GM23248 (cell line): ENCODE measurements around the gene SPPL3. TPM values are rescaled to one million over a fixed set of nuclear protein-coding genes. Genes with fewer than 3 reads are reported as not detected.

ENCODE experiments used
- DNase-seq: peaks from one replicate; pipeline ENCODE4 v3.0.0-alpha.2; 2015
- H2AFZ ChIP-seq: fragments of 200-600 bp; sonication (generic); 2 replicates; pipeline ENCODE4 v1.6.1; 2016; ENCODE audit warnings: antibody characterized with exemption
- H3F3A ChIP-seq: fragments of 200-600 bp; sonication (generic); 2 replicates; pipeline ENCODE4 v1.6.1; 2016; ENCODE audit warnings: mild to moderate bottlenecking, antibody characterized with exemption, mixed run types; ENCODE audit not compliant: insufficient read depth
- H3K27ac ChIP-seq: fragments of 200-600 bp; sonication (generic); 2 replicates; pipeline ENCODE4 v1.5.1; 2016; ENCODE audit warnings: mild to moderate bottlenecking
- H3K27me3 ChIP-seq: fragments of 200-600 bp; sonication (generic); replicated peaks from 2 replicates; pipeline ENCODE4 v1.6.1; 2016; ENCODE audit warnings: mild to moderate bottlenecking; ENCODE audit not compliant: insufficient read depth
- H3K36me3 ChIP-seq: fragments of 200-600 bp; sonication (generic); 2 replicates; pipeline ENCODE4 v1.6.1; 2016; ENCODE audit warnings: low read depth, mild to moderate bottlenecking
- H3K4me1 ChIP-seq: fragments of 200-600 bp; sonication (generic); 2 replicates; pipeline ENCODE4 v1.6.1; 2016; ENCODE audit warnings: mild to moderate bottlenecking; ENCODE audit not compliant: insufficient read depth
- H3K4me2 ChIP-seq: fragments of 200-600 bp; sonication (generic); one replicate; pipeline ENCODE4 v1.6.1; 2016; ENCODE audit warnings: mild to moderate bottlenecking; ENCODE audit not compliant: unreplicated experiment
- H3K4me3 ChIP-seq: fragments of 200-600 bp; sonication (generic); 2 replicates; pipeline ENCODE4 v1.5.1; 2016; ENCODE audit warnings: mild to moderate bottlenecking
- H3K79me2 ChIP-seq: fragments of 200-600 bp; sonication (generic); 2 replicates; pipeline ENCODE4 v1.6.1; 2016; ENCODE audit warnings: mild to moderate bottlenecking; ENCODE audit not compliant: insufficient read depth
- H3K9ac ChIP-seq: fragments of 200-600 bp; sonication (generic); 2 replicates; pipeline ENCODE4 v1.6.1; 2016; ENCODE audit warnings: mild to moderate bottlenecking
- H3K9me2 ChIP-seq: fragments of 200-600 bp; sonication (generic); 2 replicates; pipeline ENCODE4 v1.6.1; 2016; ENCODE audit warnings: mixed run types, mild to moderate bottlenecking, moderate library complexity; ENCODE audit not compliant: insufficient read depth
- H3K9me3 ChIP-seq: fragments of 200-600 bp; sonication (generic); one replicate; pipeline ENCODE4 v1.6.1; 2017; ENCODE audit warnings: low read depth
- H4K20me1 ChIP-seq: fragments of 200-600 bp; sonication (generic); 2 replicates; pipeline ENCODE4 v1.6.0; 2016; ENCODE audit not compliant: insufficient read depth
- EZH2 ChIP-seq: fragments of 200-600 bp; sonication (generic); IDR thresholded peaks from 2 replicates; pipeline ENCODE4 v1.6.1; 2018; ENCODE audit warnings: antibody characterized with exemption, mild to moderate bottlenecking; ENCODE audit not compliant: insufficient read depth, poor library complexity, severe bottlenecking
- EZH2phosphoT487 ChIP-seq: fragments of 200-600 bp; sonication (generic); IDR thresholded peaks from 2 replicates; pipeline ENCODE4 v1.6.1; 2018; ENCODE audit warnings: antibody characterized with exemption, moderate library complexity, mild to moderate bottlenecking, low read depth; ENCODE audit not compliant: insufficient read depth
- WGBS, 2 experiments: methylation state at CpG; one replicate each; pipeline ENCODE4 v1.1.6; 2015 to 2017; ENCODE audit warnings: low lambda C conversion rate in 2 of 2, low coverage in 1 of 2; ENCODE audit errors: missing lambda C conversion rate in 2 of 2; 5-methylcytosine and 5-hydroxymethylcytosine counted together
- in situ Hi-C: fragments of 300-500 bp; cut with MboI; formaldehyde crosslinking; loops from 2 replicates; pipeline ENCODE4 v1.15.0; 2020
- polyA plus RNA-seq: library from polyadenylated mRNA; unstranded; fragments of >200 nt; fragmentation: Nextera tagmentation; extraction: Ambion mirVana; gene quantifications from 2 replicates; pipeline ENCODE4 v1.2.1, GENCODE V29; 2016
- total RNA-seq: library from RNA; depleted of rRNA; stranded (reverse); fragments of >200 nt; shearing (Covaris generic); gene quantifications from 2 replicates; pipeline ENCODE4 v1.2.3, GENCODE V29; 2014

The SPPL3 gene
- total and polyA plus RNA-seq, 2 experiments from 2014 or later = 8.1 to 24.8 TPM

GRCh38 chr12:120764816-120765215, 139.3 kb downstream of the SPPL3 start:
- no peak overlapping the region for H3K27ac ChIP-seq
- H3K4me3 ChIP-seq = no peak overlapping the region
- no peak overlapping the region for H3K9ac ChIP-seq
- H3K27me3 ChIP-seq = no peaks in the 10 kb centered on the region
- H3K4me2 ChIP-seq = no peak overlapping the region
- TF ChIP-seq EZH2 = no peak
- TF ChIP-seq EZH2phosphoT487 = no peak
- DNase-seq = no peak
- in situ Hi-C loops = no loop called here
- no peaks in the 10 kb centered on the region for H3K4me1 ChIP-seq
- peaks cover 15% of the 10 kb centered on the region; the same call in 1 of the 2 replicates for H3K36me3 ChIP-seq
- H2AFZ ChIP-seq = no peak overlapping the region
- no peaks in the 10 kb centered on the region for H4K20me1 ChIP-seq
- 89 to 95% methylated on average over 9 of the region's 9 CpGs for WGBS, 2 experiments
- no peaks in the 10 kb centered on the region for H3K79me2 ChIP-seq
- no peaks in the 10 kb centered on the region for H3K9me3 ChIP-seq
- no peaks in the 10 kb centered on the region for H3F3A ChIP-seq
- H3K9me2 ChIP-seq = no peaks in the 10 kb centered on the region

GRCh38 chr12:120763250-120763649, 140.9 kb downstream of the SPPL3 start:
- H3K4me3 ChIP-seq = no peak overlapping the region
- no peaks in the 10 kb centered on the region for H3K9me2 ChIP-seq
- H3K27me3 ChIP-seq = no peaks in the 10 kb centered on the region
- H3K79me2 ChIP-seq = no peaks in the 10 kb centered on the region
- no peak overlapping the region for H2AFZ ChIP-seq
- H3K27ac ChIP-seq = no peak overlapping the region
- no peaks in the 10 kb centered on the region for H4K20me1 ChIP-seq
- H3K4me2 ChIP-seq = no peak overlapping the region
- no peak for TF ChIP-seq EZH2
- no peak for TF ChIP-seq EZH2phosphoT487
- in situ Hi-C loops = no loop called here
- 65 to 68% methylated on average over 3 of the region's 3 CpGs for WGBS, 2 experiments
- no peaks in the 10 kb centered on the region for H3K4me1 ChIP-seq
- no peak overlapping the region for H3K9ac ChIP-seq
- H3K9me3 ChIP-seq = no peaks in the 10 kb centered on the region
- peaks cover 15% of the 10 kb centered on the region; the same call in 1 of the 2 replicates for H3K36me3 ChIP-seq
- no peaks in the 10 kb centered on the region for H3F3A ChIP-seq
- no peak for DNase-seq

- TF ChIP-seq EZH2 (no peak), EZH2phosphoT487 (no peak)
- H3K9me3 ChIP-seq = no peaks in the 10 kb centered on the region
- H3K9me2 ChIP-seq = no peaks in the 10 kb centered on the region
- H3F3A ChIP-seq = no peaks in the 10 kb centered on the region
- no peak overlapping the region for H3K9ac ChIP-seq
- H2AFZ ChIP-seq = no peak overlapping the region
- H3K4me1 ChIP-seq = no peaks in the 10 kb centered on the region
- H4K20me1 ChIP-seq = no peaks in the 10 kb centered on the region
- no peak overlapping the region for H3K4me2 ChIP-seq
- 77 to 84% methylated on average over 6 of the region's 6 CpGs for WGBS, 2 experiments
- no peaks in the 10 kb centered on the region for H3K79me2 ChIP-seq
- H3K27me3 ChIP-seq = no peaks in the 10 kb centered on the region
- H3K4me3 ChIP-seq = no peak overlapping the region
- H3K36me3 ChIP-seq = peaks cover 9% of the 10 kb centered on the region; the same call in 1 of the 2 replicates
- in situ Hi-C loops = no loop called here
- no peak overlapping the region for H3K27ac ChIP-seq
- no peak for DNase-seq
Measured at GRCh38 chr12:120762086-120762485, 142.1 kb downstream of the SPPL3 start.

- no peak overlapping the region for H3K27ac ChIP-seq
- H3K4me3 ChIP-seq = no peak overlapping the region
- H3F3A ChIP-seq = no peaks in the 10 kb centered on the region
- H2AFZ ChIP-seq = no peak overlapping the region
- DNase-seq = no peak
- no peak for TF ChIP-seq EZH2phosphoT487
- no peak for TF ChIP-seq EZH2
- H3K4me2 ChIP-seq = no peak overlapping the region
- WGBS, 2 experiments = 60 to 63% methylated on average over 9 of the region's 9 CpGs
- H3K9me2 ChIP-seq = no peaks in the 10 kb centered on the region
- no peaks in the 10 kb centered on the region for H3K9me3 ChIP-seq
- H3K4me1 ChIP-seq = no peaks in the 10 kb centered on the region
- no peak overlapping the region for H3K9ac ChIP-seq
- in situ Hi-C loops = no loop called here
- H4K20me1 ChIP-seq = no peaks in the 10 kb centered on the region
- 0 out of 2 replicates have a peak, but pooled peaks cover 3% of the 10 kb centered on the region for H3K36me3 ChIP-seq
- H3K79me2 ChIP-seq = no peaks in the 10 kb centered on the region
- H3K27me3 ChIP-seq = no peaks in the 10 kb centered on the region
Measured at GRCh38 chr12:120761519-120761934, 142.6 kb downstream of the SPPL3 start.
